ENCODE results near the gene SH3RF1. TPM values are rescaled to one million over a fixed set of nuclear protein-coding genes. Genes with fewer than 3 reads are reported as not detected.

The SH3RF1 gene
- total and polyA plus RNA-seq, 10 of the 15 experiments (the other 5 are each of a cell fraction or from before 2014, with no cell fraction given), result 4.5 to 22.5 (median 10.4) TPM

- no peak for TF ChIP-seq E2F8 (IDR thresholded peaks at IDR 0.05; ENCODE audit: low read depth, partially characterized antibody)
- no peak for TF ChIP-seq SREBF2 (IDR thresholded peaks at IDR 0.05; ENCODE audit: low read length)
- TF ChIP-seq NR2F1 (conservative IDR thresholded peaks at IDR 0.05), result no peak
- peak; percentile 72 for TF ChIP-seq JUNB (IDR thresholded peaks at IDR 0.05)
- TF ChIP-seq MAX (IDR thresholded peaks at IDR 0.05; ENCODE audit: low read depth, low read length), result no peak
- TF ChIP-seq TCF12 (IDR thresholded peaks at IDR 0.05; ENCODE audit: low read depth, low read length), result no peak
- TF ChIP-seq CEBPZ (IDR thresholded peaks at IDR 0.05; ENCODE audit: low read depth, low read length), result no peak
- TF ChIP-seq ZBTB40 (IDR thresholded peaks at IDR 0.05; ENCODE audit: borderline replicate concordance), result no peak
- TF ChIP-seq MYB (IDR thresholded peaks at IDR 0.05; ENCODE audit: borderline replicate concordance, low read depth, low read length), result no peak
- TF ChIP-seq SMAD5 (IDR thresholded peaks at IDR 0.05; ENCODE audit: low read depth), result no peak
- TF ChIP-seq EED (IDR thresholded peaks at IDR 0.05; ENCODE audit: low read depth), result 0 out of 2 replicates have a peak, but pooled peaks have one; percentile 54
- TF ChIP-seq BACH1 (IDR thresholded peaks at IDR 0.05; ENCODE audit: borderline replicate concordance), result no peak
- peak; percentile 43; the same call in 1 of the 2 replicates for TF ChIP-seq CREM (IDR thresholded peaks at IDR 0.05; ENCODE audit: low read depth)
- TF ChIP-seq WRNIP1 (IDR thresholded peaks at IDR 0.05; ENCODE audit: borderline replicate concordance, low read depth, low read length), result no peak
- TF ChIP-seq ESRRA (IDR thresholded peaks at IDR 0.05; ENCODE audit: low read length), result no peak
- TF ChIP-seq PKNOX1 (IDR thresholded peaks at IDR 0.05), result no peak
- no peak for TF ChIP-seq ZBTB33 (IDR thresholded peaks at IDR 0.05)
Observed at GRCh38 chr4:169094656-169095231, 176.0 kb downstream of the SH3RF1 start (continued).

All from GM12878 (cell line).